Skeletal muscle tissue (tissue), 4 donors: ENCODE data around the gene COL21A1. TPM values are rescaled to one million over a fixed set of nuclear protein-coding genes. Genes with fewer than 3 reads are reported as not detected.

Experiments
- H3K27ac ChIP-seq: one replicate; pipeline ENCODE4 v1.7.0; 2013; ENCODE audit warnings: mild to moderate bottlenecking, low read depth, low read length, inconsistent platforms
- H3K27me3 ChIP-seq, 3 donors: one replicate each; pipeline ENCODE4 v1.7.0; 2013; ENCODE audit warnings: low read length in 3 of 3; ENCODE audit not compliant: control insufficient read depth in 3 of 3, insufficient read depth in 3 of 3
- H3K36me3 ChIP-seq, 3 donors: one replicate each; pipeline ENCODE4 v1.7.0; 2013; ENCODE audit warnings: low read length in 3 of 3; ENCODE audit not compliant: control insufficient read depth in 3 of 3, insufficient read depth in 3 of 3
- H3K4me1 ChIP-seq, 3 donors: one replicate each; pipeline ENCODE4 v1.7.0; 2013; ENCODE audit warnings: low read length in 3 of 3, mild to moderate bottlenecking in 3 of 3; ENCODE audit not compliant: control insufficient read depth in 3 of 3, insufficient read depth in 3 of 3
- H3K4me3 ChIP-seq, 3 donors: one replicate each; pipeline ENCODE4 v1.7.0; 2013; ENCODE audit warnings: low read length in 3 of 3
- H3K9ac ChIP-seq, 3 donors: one replicate each; pipeline ENCODE4 v1.7.0; 2013; ENCODE audit warnings: low read length in 3 of 3, mild to moderate bottlenecking in 3 of 3, moderate library complexity in 2 of 3, low read depth in 1 of 3
- H3K9me3 ChIP-seq, 3 donors: one replicate each; pipeline ENCODE4 v1.7.0; 2013; ENCODE audit warnings: low read length in 3 of 3; ENCODE audit not compliant: control insufficient read depth in 3 of 3
- total RNA-seq: library from RNA; depleted of rRNA; stranded (reverse); fragments of >200 nt; gene quantifications from one replicate; pipeline ENCODE4 v1.2.3, GENCODE V29; 2014
- donor health status: Osteomylitis.

The COL21A1 gene
- 91.3 TPM for total RNA-seq

- Histone ChIP-seq H3K4me1 (peaks cover 10 to 19% (median 12%) of the 10 kb centered on the region in 3 donors), H3K9me3 (no peaks in the 10 kb centered on the region), H3K27me3 (no peaks in the 10 kb centered on the region), H3K36me3 (no peaks in the 10 kb centered on the region), H3K9ac (peak within 1 kb of the TSS; percentile 58 to 68 (median 59)), H3K4me3 (peak within 1 kb of the TSS; percentile 74 to 77 (median 74)), H3K27ac (peak within 1 kb of the TSS; percentile 14)
Observed at GRCh38 chr6:56246881-56247653, at the start of gene COL21A1. Gene COL21A1 (minus strand): TSS chr6:56247580. CDS start chr6:56182618, 64,962 bp downstream.

DNA sequence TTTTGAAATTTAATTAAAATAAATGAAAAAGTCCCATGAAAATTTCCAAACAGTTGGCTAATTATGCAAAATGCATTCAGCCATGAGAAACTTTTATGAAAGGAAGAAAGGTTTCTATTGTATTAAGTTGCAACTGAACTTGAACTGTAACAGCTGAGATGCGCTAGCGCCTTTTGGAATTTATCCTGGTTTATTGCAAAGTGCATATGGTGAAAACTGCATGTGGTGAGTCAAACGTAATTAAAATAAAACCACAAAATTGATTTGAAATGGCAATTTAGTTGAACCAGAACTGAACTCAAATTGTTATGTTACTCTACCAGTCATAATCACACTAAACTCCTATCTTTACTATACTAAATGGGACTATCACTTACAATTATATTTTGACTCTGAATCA, 46.4 kb upstream of the COL21A1 start:
- Histone ChIP-seq H3K9ac (no peak overlapping the region), H3K27ac (no peak overlapping the region), H3K4me3 (no peak overlapping the region), H3K27me3 (no peaks in the 10 kb centered on the region), H3K4me1 (no peaks in the 10 kb centered on the region), H3K36me3 (no peaks in the 10 kb centered on the region), H3K9me3 (no peaks in the 10 kb centered on the region)

- no peak overlapping the region for H3K4me3 ChIP-seq
Observed at GRCh38 chr6:56292505-56293181, 45.3 kb upstream of the COL21A1 start.

GRCh38 chr6:56291302-56291917, 44.0 kb upstream of the COL21A1 start:
- Histone ChIP-seq H3K9me3 (no peaks in the 10 kb centered on the region), H3K9ac (no peak overlapping the region), H3K27me3 (no peaks in the 10 kb centered on the region), H3K4me3 (no peak overlapping the region), H3K36me3 (no peaks in the 10 kb centered on the region), H3K27ac (no peak overlapping the region), H3K4me1 (no peaks in the 10 kb centered on the region)

More at GRCh38 chr6:56292505-56293181, 45.3 kb upstream of the COL21A1 start:
- Histone ChIP-seq H3K9ac (no peak overlapping the region), H3K9me3 (no peaks in the 10 kb centered on the region), H3K36me3 (no peaks in the 10 kb centered on the region), H3K27ac (no peak overlapping the region), H3K4me1 (no peaks in the 10 kb centered on the region), H3K27me3 (no peaks in the 10 kb centered on the region)

GRCh38 chr6:56289721-56290120, 42.3 kb upstream of the COL21A1 start:
- no peaks in the 10 kb centered on the region for H3K27me3 ChIP-seq
- no peak overlapping the region for H3K4me3 ChIP-seq
- no peaks in the 10 kb centered on the region for H3K9me3 ChIP-seq
- H3K36me3 ChIP-seq: no peaks in the 10 kb centered on the region
- H3K9ac ChIP-seq: no peak overlapping the region
- H3K27ac ChIP-seq: no peak overlapping the region
- no peaks in the 10 kb centered on the region for H3K4me1 ChIP-seq

GRCh38 chr6:56288347-56288746, 41.0 kb upstream of the COL21A1 start:
- Histone ChIP-seq H3K4me1 (no peaks in the 10 kb centered on the region), H3K9me3 (no peaks in the 10 kb centered on the region), H3K27ac (no peak overlapping the region), H3K4me3 (no peak overlapping the region), H3K36me3 (no peaks in the 10 kb centered on the region), H3K9ac (no peak overlapping the region), H3K27me3 (no peaks in the 10 kb centered on the region)

DNA sequence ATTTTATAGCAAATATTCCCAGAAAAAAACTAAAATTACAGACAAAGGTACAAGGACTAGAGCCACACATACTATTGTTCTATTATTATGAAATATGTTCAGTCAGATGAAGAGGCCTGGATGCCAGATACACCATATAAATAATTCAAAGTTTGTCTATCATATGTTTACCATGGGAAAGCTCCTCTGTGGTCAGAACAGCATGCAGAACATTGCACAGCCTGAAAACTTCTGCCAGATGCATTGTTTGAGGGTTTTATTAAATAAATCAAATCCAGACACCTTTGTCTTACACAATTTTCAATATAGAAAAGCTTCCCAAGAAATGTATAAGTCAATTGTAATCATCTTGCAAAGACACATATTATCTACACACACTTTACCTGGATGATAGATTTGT, 35.0 kb upstream of the COL21A1 start:
- Histone ChIP-seq H3K9ac (no peak overlapping the region), H3K27ac (no peak overlapping the region), H3K36me3 (no peaks in the 10 kb centered on the region), H3K4me3 (no peak overlapping the region), H3K27me3 (no peaks in the 10 kb centered on the region), H3K9me3 (no peaks in the 10 kb centered on the region), H3K4me1 (no peaks in the 10 kb centered on the region)

GRCh38 chr6:56280126-56280525, 32.7 kb upstream of the COL21A1 start:
- Histone ChIP-seq H3K4me3 (no peak overlapping the region), H3K9me3 (no peaks in the 10 kb centered on the region), H3K9ac (no peak overlapping the region), H3K27ac (no peak overlapping the region), H3K36me3 (no peaks in the 10 kb centered on the region), H3K27me3 (no peaks in the 10 kb centered on the region), H3K4me1 (no peaks in the 10 kb centered on the region)

DNA sequence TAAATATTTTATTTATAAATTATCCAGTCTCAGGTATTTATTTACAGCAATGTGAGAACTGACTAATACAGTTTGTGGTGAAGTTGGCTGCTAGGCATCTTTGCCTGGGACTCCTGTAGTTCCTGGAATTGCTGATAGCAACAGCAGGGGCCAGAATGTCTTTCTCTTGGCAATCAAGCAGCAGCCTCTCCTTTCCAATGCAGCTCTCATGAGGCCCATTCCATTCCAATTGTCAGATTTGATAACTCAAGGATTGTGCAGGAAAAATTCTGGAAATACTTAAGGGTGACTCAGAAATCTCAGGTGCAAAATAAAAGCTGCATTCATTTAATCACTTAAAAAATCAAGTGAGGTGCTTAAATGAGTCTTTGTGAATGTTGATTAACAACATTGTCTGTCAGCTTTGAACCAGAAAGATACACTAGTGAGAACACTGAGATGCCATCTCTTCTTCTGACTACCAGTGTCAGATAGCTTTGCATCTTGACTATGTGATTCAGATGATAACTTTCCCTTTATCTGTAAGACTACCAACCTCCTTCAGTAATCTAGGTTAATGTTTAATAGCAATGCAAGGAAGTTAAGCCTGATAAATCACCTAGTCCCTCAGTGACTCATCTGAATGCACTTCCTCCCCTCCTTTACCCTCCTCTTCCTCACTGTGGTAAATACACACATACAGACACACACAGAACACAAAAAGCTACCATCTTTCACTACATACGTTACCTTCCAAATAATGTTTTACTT, 32.1 kb upstream of the COL21A1 start:
- Histone ChIP-seq H3K27ac (no peak overlapping the region), H3K9me3 (no peaks in the 10 kb centered on the region), H3K4me3 (no peak overlapping the region), H3K36me3 (no peaks in the 10 kb centered on the region), H3K4me1 (no peaks in the 10 kb centered on the region), H3K27me3 (no peaks in the 10 kb centered on the region), H3K9ac (no peak overlapping the region)
